T-cell (primary cell): Measurements from ENCODE around the gene USF2. TPM values are rescaled to one million over a fixed set of nuclear protein-coding genes. Genes with fewer than 3 reads are reported as not detected.
A peak's percentile ranks its signal among the peaks of the same experiment; 100 is the strongest.

Experiments used
- ATAC-seq, 4 experiments: fragments of 200-7000 bp in 3 of 4; fragments of 150-1000 bp in 1 of 4; cut with Tn5 transposase; replicated peaks in 1 of 4; 1 replicate in 3 of 4; 2 replicates in 1 of 4; pipeline ENCODE4 v1.10.0; 2021; ENCODE audit warnings: moderate library complexity in 3 of 4, mild to moderate bottlenecking in 2 of 4, moderate number of reproducible peaks in 1 of 4
- CTCF ChIA-PET, 2 donors: fragments of 300-600 bp; sonication (Branson Sonifier 250); formaldehyde crosslinking; loops; one replicate each; lab custom pipeline; 2022; ENCODE audit warnings: antibody characterized with exemption in 2 of 2; lab: Charles Lee
- POLR2A ChIA-PET, 2 donors: fragments of 300-600 bp; sonication (Branson Sonifier 250); formaldehyde crosslinking; loops; one replicate each; lab custom pipeline; 2022; ENCODE audit warnings: antibody characterized with exemption in 2 of 2; lab: Charles Lee
- DNase-seq, 35 experiments: peaks; one replicate each; pipeline versions ENCODE4 v3.0.0 to v3.0.0-alpha.2; 2013 to 2023
- H3K27ac ChIP-seq: one replicate; pipeline ENCODE4 v1.5.1; 2013; ENCODE audit warnings: low read length
- H3K27me3 ChIP-seq, 2 experiments: replicated peaks in 1 of 2; 1 replicate in 1 of 2; 2 replicates in 1 of 2; pipeline versions ENCODE4 v1.6.1 to v1.7.0; 2013; ENCODE audit warnings: low read length in 1 of 2, mixed read lengths in 1 of 2; ENCODE audit not compliant: control insufficient read depth in 2 of 2, insufficient read depth in 2 of 2; ENCODE audit errors: extremely low read depth in 1 of 2
- H3K36me3 ChIP-seq, 2 donors: 1 replicate in 1 of 2; 2 replicates in 1 of 2; pipeline versions ENCODE4 v1.6.1 to v1.7.0; 2013; ENCODE audit warnings: low read length in 1 of 2; ENCODE audit not compliant: control insufficient read depth in 2 of 2, insufficient read depth in 1 of 2; ENCODE audit errors: extremely low read depth in 1 of 2
- H3K4me1 ChIP-seq, 2 experiments: 1 replicate in 1 of 2; 2 replicates in 1 of 2; pipeline versions ENCODE4 v1.6.1 to v1.7.0; 2013; ENCODE audit warnings: low read length in 2 of 2, mixed read lengths in 1 of 2; ENCODE audit not compliant: insufficient read depth in 2 of 2, control insufficient read depth in 1 of 2; ENCODE audit errors: extremely low read depth in 1 of 2
- H3K4me3 ChIP-seq, 2 donors: 1 replicate in 1 of 2; 2 replicates in 1 of 2; pipeline versions ENCODE4 v1.5.1 to v1.7.0; 2013; ENCODE audit warnings: mild to moderate bottlenecking in 2 of 2, low read length in 1 of 2, moderate library complexity in 1 of 2; ENCODE audit not compliant: control insufficient read depth in 1 of 2; ENCODE audit errors: extremely low read depth in 1 of 2
- H3K9me3 ChIP-seq: 2 replicates; pipeline ENCODE4 v1.7.0; 2013
- H3K27ac Mint-ChIP-seq, 2 donors: one replicate each; pipeline ENCODE4 v1.8.0; 2020 to 2021; ENCODE audit warnings: mild to moderate bottlenecking in 2 of 2, mixed read lengths in 2 of 2
- H3K27me3 Mint-ChIP-seq, 2 donors: one replicate each; pipeline ENCODE4 v1.8.0; 2021 to 2022; ENCODE audit warnings: mixed read lengths in 2 of 2
- H3K36me3 Mint-ChIP-seq: one replicate; pipeline ENCODE4 v1.8.0; 2021; ENCODE audit warnings: mixed read lengths
- H3K4me1 Mint-ChIP-seq, 3 donors: one replicate each; pipeline ENCODE4 v1.8.0; 2020 to 2022; ENCODE audit warnings: mixed read lengths in 3 of 3, mild to moderate bottlenecking in 1 of 3
- H3K4me3 Mint-ChIP-seq, 3 donors: one replicate each; pipeline ENCODE4 v1.8.0; 2020 to 2022; ENCODE audit warnings: mild to moderate bottlenecking in 3 of 3, mixed read lengths in 3 of 3, moderate library complexity in 3 of 3
- H3K9me3 Mint-ChIP-seq, 3 donors: one replicate each; pipeline ENCODE4 v1.8.0; 2020 to 2022; ENCODE audit warnings: mixed read lengths in 3 of 3
- WGBS: methylation state at CpG from one replicate; pipeline ENCODE4 v1.1.5; 2013; ENCODE audit warnings: missing lambda C conversion rate; ENCODE audit not compliant: insufficient coverage; 5-methylcytosine and 5-hydroxymethylcytosine counted together
- total RNA-seq, 35 experiments: library from RNA in 6 of 35; stranded (reverse) in 6 of 35; fragments of 120-200 nt in 1 of 35; gene quantifications; one replicate each; pipeline versions ENCODE4 v1.2.1 to v1.2.4 and lab custom pipeline; 2013 to 2026

Gene USF2
- total RNA-seq, 5 donors from 2014 or later (not counting 1 experiment from before 2014, with no cell fraction given), result 207 to 255 (median 249) TPM

DNA sequence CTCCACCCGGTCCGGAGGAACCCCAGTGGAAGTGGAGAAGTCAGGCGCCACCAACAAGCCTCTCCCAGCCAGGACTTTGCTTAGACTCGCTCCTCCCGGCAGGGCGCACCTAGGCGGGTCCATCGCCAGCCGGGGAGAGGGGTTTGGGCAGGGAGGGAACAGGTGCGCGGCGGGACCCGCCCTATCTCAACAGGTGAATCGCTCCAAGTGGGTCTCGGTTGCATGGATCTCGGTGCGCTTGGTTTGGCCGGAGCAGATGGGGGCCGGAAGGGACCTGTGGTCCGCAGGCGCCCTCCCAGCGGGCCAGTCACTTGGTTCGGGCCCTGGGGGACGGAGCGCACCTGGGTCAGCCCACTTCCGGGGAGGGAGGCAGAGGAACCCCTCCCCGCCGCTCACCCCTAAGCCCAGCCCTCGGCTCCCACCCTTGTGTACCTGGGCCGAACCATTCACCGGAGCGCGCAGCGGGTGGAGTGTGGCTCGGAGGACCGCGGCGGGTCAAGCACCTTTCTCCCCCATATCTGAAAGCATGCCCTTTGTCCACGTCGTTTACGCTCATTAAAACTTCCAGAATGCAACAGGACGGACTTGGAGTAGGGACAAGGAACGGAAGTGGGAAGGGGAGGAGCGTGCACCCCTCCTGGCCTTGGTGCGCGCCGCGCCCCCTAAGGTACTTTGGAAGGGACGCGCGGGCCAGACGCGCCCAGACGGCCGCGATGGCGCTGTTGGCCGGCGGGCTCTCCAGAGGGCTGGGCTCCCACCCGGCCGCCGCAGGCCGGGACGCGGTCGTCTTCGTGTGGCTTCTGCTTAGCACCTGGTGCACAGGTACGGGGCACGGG lies 20.2 kb upstream of the USF2 start, which contains the start of gene LSR:
TSS of gene LSR (plus strand) at position 693 of the 836 bp plus-strand sequence. CDS start at position 714, 21 bp downstream.
- WGBS, result under 1% methylated on average over 57 of the region's 69 CpGs
- H3K27ac Mint-ChIP-seq, result peak within 1 kb of the TSS; percentile 96 to 98
- peaks cover 31 to 50% (median 39%) of the 10 kb centered on the region in 3 donors for H3K4me1 Mint-ChIP-seq
- H3K36me3 Mint-ChIP-seq, result peaks cover 18% of the 10 kb centered on the region
- peak within 1 kb of the TSS; percentile 86 to 95 (median 91) for H3K4me3 Mint-ChIP-seq
- H3K27me3 Mint-ChIP-seq, result peaks cover 3 to 5% of the 10 kb centered on the region in 2 donors
- peak within 1 kb of the TSS; percentile 90 for H3K27ac ChIP-seq
- DNase-seq (peak; percentile 34 to 83 (median 67)), ATAC-seq (peak; percentile 87 to 91 (median 90))
- peak within 1 kb of the TSS; percentile 72 to 85 for H3K4me3 ChIP-seq
- no peaks in the 10 kb centered on the region for H3K9me3 ChIP-seq
- peaks cover 2 to 26% of the 10 kb centered on the region in 2 experiments for H3K27me3 ChIP-seq
- peaks cover 3 to 31% of the 10 kb centered on the region in 2 experiments for H3K4me1 ChIP-seq
- peaks cover 4 to 11% (median 5%) of the 10 kb centered on the region in 3 donors for H3K9me3 Mint-ChIP-seq
- CTCF ChIA-PET, result interaction anchor here in 1 of 2 donors (1.0 kb wide), 1 partner anchor 247 kb away, joined by 3 read pairs; no protein-coding TSS in a partner anchor
- H3K36me3 ChIP-seq, result no peaks in the 10 kb centered on the region
- POLR2A ChIA-PET, result no interaction called here

DNA sequence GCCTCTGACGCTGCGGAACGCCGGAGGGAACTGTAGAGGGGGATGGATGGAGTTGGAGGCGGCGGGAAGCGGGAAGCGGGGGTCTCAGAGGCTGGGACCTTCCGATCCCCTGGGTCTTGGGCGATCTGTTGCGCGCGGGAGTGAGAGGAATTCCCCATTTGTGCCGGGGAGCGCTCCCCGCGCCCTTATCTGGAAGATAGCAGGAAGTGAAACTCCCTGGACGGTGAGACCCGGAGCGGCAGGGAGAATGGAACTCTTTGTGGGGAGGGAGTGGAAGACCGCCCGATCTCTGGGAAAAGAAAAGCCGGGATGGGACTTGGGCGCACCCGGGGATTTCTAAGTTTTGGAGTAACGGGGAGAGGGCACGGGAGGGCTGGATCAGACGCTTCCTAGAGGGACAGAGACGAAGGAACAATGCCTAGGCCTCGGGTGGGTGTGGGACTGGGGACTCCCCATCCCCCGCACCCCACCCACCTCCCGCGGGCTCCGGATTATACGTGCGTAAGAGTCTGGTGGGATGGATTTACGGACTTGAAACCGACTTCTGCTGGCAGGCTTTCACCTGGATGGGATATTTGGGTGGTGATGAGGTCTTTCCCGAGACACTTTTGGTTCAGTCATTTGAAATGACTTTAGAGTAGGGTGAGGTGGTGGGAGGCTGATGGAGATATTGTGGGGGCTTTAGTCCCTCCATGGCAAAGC lies 19.5 kb upstream of the USF2 start:
- DNase-seq (peak in 1 of 35 experiments; percentile 13), ATAC-seq (no peak)
- ChIA-PET POLR2A (no interaction called here), CTCF (no interaction called here)
- WGBS, result 16% methylated on average over 19 of the region's 39 CpGs
- H3K36me3 ChIP-seq, result no peaks in the 10 kb centered on the region
- peaks cover 13% of the 10 kb centered on the region for H3K36me3 Mint-ChIP-seq
- peak overlapping the region; percentile 72 to 85 for H3K4me3 ChIP-seq
- H3K27ac Mint-ChIP-seq, result peak overlapping the region; percentile 96 to 98
- peak overlapping the region; percentile 86 to 95 (median 91) for H3K4me3 Mint-ChIP-seq
- H3K27ac ChIP-seq, result peak overlapping the region; percentile 90
- H3K27me3 Mint-ChIP-seq, result peaks cover 3 to 5% of the 10 kb centered on the region in 2 donors
- H3K9me3 Mint-ChIP-seq, result peaks cover 0 to 6% (median 0%) of the 10 kb centered on the region in 3 donors
- peaks cover 3 to 31% of the 10 kb centered on the region in 2 experiments for H3K4me1 ChIP-seq
- H3K9me3 ChIP-seq, result no peaks in the 10 kb centered on the region
- H3K4me1 Mint-ChIP-seq, result peaks cover 31 to 50% (median 39%) of the 10 kb centered on the region in 3 donors
- peaks cover 2 to 26% of the 10 kb centered on the region in 2 experiments for H3K27me3 ChIP-seq

DNA sequence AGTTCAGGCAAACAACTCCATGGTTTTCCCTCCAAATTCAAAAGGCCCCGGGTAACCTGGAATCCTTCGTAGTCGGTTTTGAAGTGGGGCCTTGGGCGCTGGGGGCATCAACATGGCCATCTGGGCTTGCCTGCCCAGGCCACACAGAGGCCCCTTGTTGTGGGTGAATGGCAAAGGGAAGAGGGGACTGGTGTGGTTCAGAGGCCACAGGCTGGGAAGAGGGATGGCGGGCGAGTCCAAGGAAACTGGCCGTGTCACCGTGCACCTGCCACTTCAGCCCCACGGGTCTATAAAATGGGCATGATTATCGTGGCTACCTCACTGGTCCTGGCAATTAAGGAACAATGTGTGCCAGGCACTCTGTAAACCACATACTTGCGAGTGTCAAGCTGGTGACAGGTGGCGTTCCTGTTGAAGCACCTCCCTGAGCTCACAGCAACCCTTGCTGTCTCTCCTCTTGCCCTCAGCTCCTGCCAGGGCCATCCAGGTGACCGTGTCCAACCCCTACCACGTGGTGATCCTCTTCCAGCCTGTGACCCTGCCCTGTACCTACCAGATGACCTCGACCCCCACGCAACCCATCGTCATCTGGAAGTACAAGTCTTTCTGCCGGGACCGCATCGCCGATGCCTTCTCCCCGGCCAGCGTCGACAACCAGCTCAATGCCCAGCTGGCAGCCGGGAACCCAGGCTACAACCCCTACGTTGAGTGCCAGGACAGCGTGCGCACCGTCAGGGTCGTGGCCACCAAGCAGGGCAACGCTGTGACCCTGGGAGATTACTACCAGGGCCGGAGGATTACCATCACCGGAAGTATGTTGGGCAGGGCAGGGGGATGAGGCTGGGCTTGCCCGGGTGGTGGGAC lies 18.7 kb upstream of the USF2 start:
- peaks cover 3 to 5% of the 10 kb centered on the region in 2 donors for H3K27me3 Mint-ChIP-seq
- POLR2A ChIA-PET, result interaction anchor here in 1 of 2 donors (0.6 kb wide), 1 partner anchor 11 kb away, joined by 3 read pairs; no protein-coding TSS in a partner anchor

DNA sequence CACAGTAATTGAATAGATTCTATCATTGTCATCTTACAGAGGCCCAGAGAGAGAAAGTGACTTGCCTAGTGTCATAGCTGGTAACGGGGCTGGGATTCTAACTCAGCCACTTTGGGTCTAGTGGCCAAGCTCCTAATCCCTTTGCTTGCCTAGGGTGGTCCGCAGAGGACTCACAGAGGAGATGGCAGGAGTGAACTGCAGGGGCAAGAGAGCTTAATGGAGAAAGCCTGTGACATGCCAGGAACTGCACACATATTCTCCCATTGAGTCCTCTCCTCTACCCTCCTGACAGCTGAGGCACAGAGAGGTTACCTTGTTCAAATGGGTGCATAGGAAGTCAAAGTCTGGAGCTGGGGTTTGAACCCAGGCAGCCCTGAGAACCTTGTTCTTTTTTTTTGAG lies 17.3 kb upstream of the USF2 start:
- Mint-ChIP-seq H3K27ac (peak overlapping the region; percentile 56 to 64), H3K4me1 (peaks cover 39 to 63% (median 53%) of the 10 kb centered on the region in 3 donors), H3K27me3 (peaks cover 3 to 5% of the 10 kb centered on the region in 2 donors), H3K4me3 (peak overlapping the region in 1 of 3 donors; percentile 86), H3K36me3 (peaks cover 14% of the 10 kb centered on the region), H3K9me3 (no peaks in the 10 kb centered on the region)
- no CpG with 5 or more reads among the region's 2 CpGs for WGBS
- Histone ChIP-seq H3K27ac (no peak overlapping the region), H3K4me3 (no peak overlapping the region), H3K4me1 (peaks cover 3 to 31% of the 10 kb centered on the region in 2 experiments), H3K36me3 (no peaks in the 10 kb centered on the region), H3K9me3 (no peaks in the 10 kb centered on the region), H3K27me3 (peaks cover 2 to 26% of the 10 kb centered on the region in 2 experiments)
- DNase-seq, result peak in 1 of 35 experiments; percentile 7
- POLR2A ChIA-PET, result no interaction called here
- no peak for ATAC-seq
- CTCF ChIA-PET, result interaction anchor here in 1 of 2 donors (0.6 to 0.9 kb wide), 2 partner anchors 12 to 848 kb away, joined by 3 to 9 read pairs; no protein-coding TSS in a partner anchor

More for the DNA sequence above, 18.7 kb upstream of the USF2 start:
- 87% methylated on average over 30 of the region's 34 CpGs for WGBS
- Mint-ChIP-seq H3K9me3 (no peaks in the 10 kb centered on the region), H3K4me3 (peak overlapping the region; percentile 86 to 95 (median 91)), H3K4me1 (peaks cover 33 to 53% (median 42%) of the 10 kb centered on the region in 3 donors), H3K36me3 (peaks cover 13% of the 10 kb centered on the region), H3K27ac (peak overlapping the region; percentile 96 to 98)
- H3K4me1 ChIP-seq, result peaks cover 3 to 31% of the 10 kb centered on the region in 2 experiments
- no peaks in the 10 kb centered on the region for H3K9me3 ChIP-seq
- no peak overlapping the region for H3K4me3 ChIP-seq
- DNase-seq (peak in 2 of 35 experiments; percentile 12 to 22), ATAC-seq (no peak)
- H3K27ac ChIP-seq, result peak overlapping the region; percentile 90
- CTCF ChIA-PET, result interaction anchor here in 1 of 2 donors (0.9 kb wide), 1 partner anchor 10 kb away, joined by 3 read pairs; no protein-coding TSS in a partner anchor
- H3K27me3 ChIP-seq, result peaks cover 2 to 26% of the 10 kb centered on the region in 2 experiments
- H3K36me3 ChIP-seq, result no peaks in the 10 kb centered on the region

DNA sequence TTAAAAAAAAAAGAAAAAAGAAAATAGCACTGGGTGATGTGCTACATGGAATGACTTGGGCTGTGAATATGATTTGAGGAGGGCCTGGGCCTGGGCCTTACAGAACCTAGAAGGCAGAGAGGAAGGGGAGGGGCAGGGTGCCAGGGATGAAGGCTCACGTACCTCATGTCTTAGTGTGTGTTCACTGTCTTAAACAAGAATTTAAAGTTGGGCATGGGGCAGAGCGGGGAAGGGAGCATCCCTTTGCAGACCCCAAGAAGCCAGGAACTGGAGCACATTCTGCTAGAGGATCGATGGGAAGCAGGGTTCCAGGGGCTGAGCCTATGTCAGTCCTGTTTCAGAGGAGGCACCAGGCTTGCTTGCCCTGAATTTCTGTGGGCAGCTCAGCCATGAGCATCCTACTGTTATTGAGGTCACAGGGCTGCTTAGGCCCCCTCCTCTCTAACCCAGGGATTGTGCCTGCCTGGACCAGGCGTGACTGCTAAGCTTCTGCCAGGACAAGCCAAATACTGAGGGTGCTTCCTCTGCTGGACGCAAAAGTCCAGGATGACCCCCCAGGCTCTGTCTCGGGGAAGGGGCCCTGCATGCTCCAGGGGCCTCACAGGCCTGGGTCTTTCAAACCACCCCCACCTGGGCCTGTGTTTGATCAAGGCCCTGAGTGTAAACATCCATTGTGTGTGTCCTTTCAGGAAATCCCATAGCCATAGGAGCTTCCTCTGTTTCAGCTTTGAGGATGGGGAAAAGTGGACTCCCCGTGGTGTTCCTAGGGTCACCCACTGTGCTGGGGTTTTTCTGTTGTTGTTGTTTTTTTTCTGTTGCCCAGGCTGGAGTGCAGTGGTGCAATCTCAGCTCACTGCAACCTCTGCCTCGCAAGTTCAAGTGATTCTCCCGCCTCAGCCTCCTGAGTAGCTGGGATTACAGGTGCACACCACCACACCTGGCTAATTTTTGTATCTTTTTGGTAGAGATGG lies 15.2 kb upstream of the USF2 start:
- POLR2A ChIA-PET, result no interaction called here
- WGBS, result 93% methylated on average over 5 of the region's 9 CpGs
- no peak overlapping the region for H3K27ac Mint-ChIP-seq
- peaks cover 15% of the 10 kb centered on the region for H3K36me3 Mint-ChIP-seq
- H3K4me3 Mint-ChIP-seq, result peak overlapping the region in 1 of 3 donors; percentile 39
- Histone ChIP-seq H3K27ac (no peak overlapping the region), H3K9me3 (no peaks in the 10 kb centered on the region), H3K4me1 (peaks cover 0 to 31% of the 10 kb centered on the region in 2 experiments), H3K36me3 (no peaks in the 10 kb centered on the region), H3K27me3 (peaks cover under 1 to 13% of the 10 kb centered on the region in 2 experiments), H3K4me3 (no peak overlapping the region)
- ATAC-seq (no peak), DNase-seq (peak in 1 of 35 experiments; percentile 12)
- CTCF ChIA-PET, result interaction anchor here in 1 of 2 donors (0.5 to 0.6 kb wide), 2 partner anchors 99 to 243 kb away, joined by 5 to 6 read pairs; no protein-coding TSS in a partner anchor
- no peaks in the 10 kb centered on the region for H3K9me3 Mint-ChIP-seq
- peaks cover 49 to 64% (median 59%) of the 10 kb centered on the region in 3 donors for H3K4me1 Mint-ChIP-seq
- peaks cover 1 to 3% of the 10 kb centered on the region in 2 donors for H3K27me3 Mint-ChIP-seq
